ENCODE results near the gene SLAMF8.

Gene SLAMF8

DNA sequence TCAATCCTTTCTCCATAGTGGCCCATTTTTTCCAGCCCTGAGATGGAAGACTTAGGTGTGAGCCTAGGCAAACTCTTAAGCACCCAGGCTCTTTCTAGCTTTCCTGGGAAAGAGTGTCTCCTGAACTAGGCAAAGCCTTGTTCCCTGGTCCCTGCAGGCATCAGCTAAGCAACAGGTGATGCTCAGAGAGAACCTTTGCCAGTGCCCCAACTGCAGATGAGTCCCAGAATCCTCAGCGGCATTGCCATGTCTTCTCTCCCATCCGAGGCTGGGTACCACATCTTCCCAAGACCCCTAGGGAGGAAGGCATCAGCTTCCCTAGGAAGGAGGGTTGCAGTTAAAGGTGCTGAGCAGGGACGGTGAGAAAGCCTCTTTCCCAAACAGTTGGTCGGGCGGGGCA is 44.0 kb downstream of the SLAMF8 start:
- H3K27ac ChIP-seq (ENCODE audit: low read depth, low read length): no peak overlapping the region
- H3K27me3 ChIP-seq (ENCODE audit: insufficient read depth, low read length): no peaks in the 10 kb centered on the region
- no peaks in the 10 kb centered on the region for H3K79me2 ChIP-seq (ENCODE audit: control insufficient read depth, insufficient read depth, low read length, unreplicated experiment)
- H3K4me3 ChIP-seq (ENCODE audit: low read depth, low read length): no peak overlapping the region
- H3K4me1 ChIP-seq (ENCODE audit: control insufficient read depth, insufficient read depth, low read length, unreplicated experiment): peaks cover 20% of the 10 kb centered on the region
- H3K36me3 ChIP-seq (ENCODE audit: insufficient read depth, low read length): no peaks in the 10 kb centered on the region
- H2AFZ ChIP-seq (ENCODE audit: low read length, unreplicated experiment): no peak overlapping the region

DNA sequence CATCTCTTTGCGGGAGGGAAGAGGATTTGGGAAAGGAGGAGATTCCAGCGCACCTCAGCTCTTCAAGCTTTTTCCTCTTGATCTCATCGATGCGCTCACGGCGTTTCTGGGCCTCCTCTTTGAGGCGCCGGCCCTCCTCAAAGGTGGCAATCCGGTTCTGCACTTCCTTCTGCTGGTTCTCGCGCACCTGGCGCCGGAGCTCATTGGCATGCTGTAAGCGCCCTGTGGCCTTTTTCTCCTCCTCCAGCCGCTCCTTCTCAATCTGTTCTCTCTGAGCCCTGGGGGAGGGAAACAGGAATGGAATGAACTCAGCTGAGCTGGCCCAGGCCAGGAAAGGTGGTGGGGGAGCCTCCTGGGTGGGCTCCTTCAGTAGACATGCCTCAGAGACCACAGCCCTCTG is 46.2 kb downstream of the SLAMF8 start:
- Histone ChIP-seq H3K36me3 (ENCODE audit: insufficient read depth, low read length) (no peaks in the 10 kb centered on the region), H3K4me1 (ENCODE audit: control insufficient read depth, insufficient read depth, low read length, unreplicated experiment) (peaks cover 16% of the 10 kb centered on the region)

GRCh38 chr1:159873530-159874143 is 47.0 kb downstream of the SLAMF8 start:
- Histone ChIP-seq H3K79me2 (ENCODE audit: control insufficient read depth, insufficient read depth, low read length, unreplicated experiment) (no peaks in the 10 kb centered on the region), H3K27me3 (ENCODE audit: insufficient read depth, low read length) (no peaks in the 10 kb centered on the region), H2AFZ (ENCODE audit: low read length, unreplicated experiment) (no peak overlapping the region), H3K36me3 (ENCODE audit: insufficient read depth, low read length) (no peaks in the 10 kb centered on the region), H3K27ac (ENCODE audit: low read depth, low read length) (no peak overlapping the region), H3K4me1 (ENCODE audit: control insufficient read depth, insufficient read depth, low read length, unreplicated experiment) (peaks cover 14% of the 10 kb centered on the region), H3K4me3 (ENCODE audit: low read depth, low read length) (no peak overlapping the region)

More for the DNA sequence above, 46.2 kb downstream of the SLAMF8 start:
- H3K79me2 ChIP-seq (ENCODE audit: control insufficient read depth, insufficient read depth, low read length, unreplicated experiment): no peaks in the 10 kb centered on the region
- H3K27me3 ChIP-seq (ENCODE audit: insufficient read depth, low read length): no peaks in the 10 kb centered on the region
- H3K27ac ChIP-seq (ENCODE audit: low read depth, low read length): no peak overlapping the region
- H3K4me3 ChIP-seq (ENCODE audit: low read depth, low read length): no peak overlapping the region
- H2AFZ ChIP-seq (ENCODE audit: low read length, unreplicated experiment): no peak overlapping the region

GRCh38 chr1:159877695-159878444 is 51.2 kb downstream of the SLAMF8 start:
- no peaks in the 10 kb centered on the region for H3K36me3 ChIP-seq (ENCODE audit: insufficient read depth, low read length)
- no peaks in the 10 kb centered on the region for H3K79me2 ChIP-seq (ENCODE audit: control insufficient read depth, insufficient read depth, low read length, unreplicated experiment)
- peaks cover 40% of the 10 kb centered on the region for H3K4me1 ChIP-seq (ENCODE audit: control insufficient read depth, insufficient read depth, low read length, unreplicated experiment)
- H2AFZ ChIP-seq (ENCODE audit: low read length, unreplicated experiment): no peak overlapping the region
- no peak overlapping the region for H3K4me3 ChIP-seq (ENCODE audit: low read depth, low read length)
- H3K27ac ChIP-seq (ENCODE audit: low read depth, low read length): no peak overlapping the region
- H3K27me3 ChIP-seq (ENCODE audit: insufficient read depth, low read length): no peaks in the 10 kb centered on the region

DNA sequence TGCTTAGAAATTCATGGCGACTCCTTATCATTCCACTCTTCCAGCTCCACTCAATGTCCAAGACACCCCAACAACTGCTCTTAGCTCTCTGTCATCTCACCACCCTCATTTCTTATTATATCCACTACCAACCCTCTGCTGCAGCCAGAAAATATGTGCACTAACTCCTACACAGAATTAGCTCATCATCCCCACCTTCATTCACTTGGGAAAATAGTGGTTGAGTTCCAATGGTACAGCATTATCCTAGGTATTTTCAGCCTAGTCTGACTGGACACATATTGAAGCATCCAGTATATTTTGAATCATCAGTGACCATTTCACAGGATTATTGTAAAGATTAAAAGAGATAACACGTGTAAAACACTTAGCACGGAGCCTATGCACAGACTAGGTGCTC is 52.5 kb downstream of the SLAMF8 start:
- peaks cover 43% of the 10 kb centered on the region for H3K4me1 ChIP-seq (ENCODE audit: control insufficient read depth, insufficient read depth, low read length, unreplicated experiment)
- no peaks in the 10 kb centered on the region for H3K36me3 ChIP-seq (ENCODE audit: insufficient read depth, low read length)
- peak overlapping the region; percentile 94 for H3K27ac ChIP-seq (ENCODE audit: low read depth, low read length)
- H2AFZ ChIP-seq (ENCODE audit: low read length, unreplicated experiment): no peak overlapping the region
- no peak overlapping the region for H3K4me3 ChIP-seq (ENCODE audit: low read depth, low read length)
- no peaks in the 10 kb centered on the region for H3K79me2 ChIP-seq (ENCODE audit: control insufficient read depth, insufficient read depth, low read length, unreplicated experiment)
- H3K27me3 ChIP-seq (ENCODE audit: insufficient read depth, low read length): no peaks in the 10 kb centered on the region

GRCh38 chr1:159879977-159880376 is 53.3 kb downstream of the SLAMF8 start:
- H3K4me3 ChIP-seq (ENCODE audit: low read depth, low read length): peak overlapping the region; percentile 14; the same call in 1 of the 2 replicates
- no peaks in the 10 kb centered on the region for H3K27me3 ChIP-seq (ENCODE audit: insufficient read depth, low read length)
- H3K4me1 ChIP-seq (ENCODE audit: control insufficient read depth, insufficient read depth, low read length, unreplicated experiment): peaks cover 43% of the 10 kb centered on the region
- no peaks in the 10 kb centered on the region for H3K36me3 ChIP-seq (ENCODE audit: insufficient read depth, low read length)
- H3K27ac ChIP-seq (ENCODE audit: low read depth, low read length): peak overlapping the region; percentile 94
- no peaks in the 10 kb centered on the region for H3K79me2 ChIP-seq (ENCODE audit: control insufficient read depth, insufficient read depth, low read length, unreplicated experiment)
- H2AFZ ChIP-seq (ENCODE audit: low read length, unreplicated experiment): peak overlapping the region; percentile 49

DNA sequence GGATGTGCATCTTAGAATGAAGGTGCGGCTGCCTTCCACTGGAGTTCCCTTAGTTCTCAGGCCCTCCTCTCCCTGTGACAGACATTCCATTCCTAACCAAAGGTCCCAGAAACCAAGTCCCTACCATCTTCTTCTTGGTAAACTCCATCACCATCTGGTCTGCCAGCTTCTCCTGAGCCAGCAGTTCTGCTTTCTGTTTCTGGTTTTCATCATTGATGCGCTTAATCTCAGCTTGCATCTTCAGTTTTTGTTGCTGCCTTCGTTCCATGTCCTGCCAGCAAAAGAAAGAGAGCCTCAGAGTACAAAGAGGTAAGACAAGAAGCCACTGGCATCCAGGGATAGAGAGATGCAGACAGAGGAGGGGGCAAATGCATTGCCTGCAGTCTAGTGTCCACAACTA is 53.8 kb downstream of the SLAMF8 start:
- Histone ChIP-seq H3K4me1 (ENCODE audit: control insufficient read depth, insufficient read depth, low read length, unreplicated experiment) (peaks cover 43% of the 10 kb centered on the region), H3K4me3 (ENCODE audit: low read depth, low read length) (peak overlapping the region; percentile 4; the same call in 1 of the 2 replicates), H3K27ac (ENCODE audit: low read depth, low read length) (peak overlapping the region; percentile 94), H3K36me3 (ENCODE audit: insufficient read depth, low read length) (no peaks in the 10 kb centered on the region), H2AFZ (ENCODE audit: low read length, unreplicated experiment) (peak overlapping the region; percentile 49), H3K27me3 (ENCODE audit: insufficient read depth, low read length) (no peaks in the 10 kb centered on the region), H3K79me2 (ENCODE audit: control insufficient read depth, insufficient read depth, low read length, unreplicated experiment) (no peaks in the 10 kb centered on the region)

DNA sequence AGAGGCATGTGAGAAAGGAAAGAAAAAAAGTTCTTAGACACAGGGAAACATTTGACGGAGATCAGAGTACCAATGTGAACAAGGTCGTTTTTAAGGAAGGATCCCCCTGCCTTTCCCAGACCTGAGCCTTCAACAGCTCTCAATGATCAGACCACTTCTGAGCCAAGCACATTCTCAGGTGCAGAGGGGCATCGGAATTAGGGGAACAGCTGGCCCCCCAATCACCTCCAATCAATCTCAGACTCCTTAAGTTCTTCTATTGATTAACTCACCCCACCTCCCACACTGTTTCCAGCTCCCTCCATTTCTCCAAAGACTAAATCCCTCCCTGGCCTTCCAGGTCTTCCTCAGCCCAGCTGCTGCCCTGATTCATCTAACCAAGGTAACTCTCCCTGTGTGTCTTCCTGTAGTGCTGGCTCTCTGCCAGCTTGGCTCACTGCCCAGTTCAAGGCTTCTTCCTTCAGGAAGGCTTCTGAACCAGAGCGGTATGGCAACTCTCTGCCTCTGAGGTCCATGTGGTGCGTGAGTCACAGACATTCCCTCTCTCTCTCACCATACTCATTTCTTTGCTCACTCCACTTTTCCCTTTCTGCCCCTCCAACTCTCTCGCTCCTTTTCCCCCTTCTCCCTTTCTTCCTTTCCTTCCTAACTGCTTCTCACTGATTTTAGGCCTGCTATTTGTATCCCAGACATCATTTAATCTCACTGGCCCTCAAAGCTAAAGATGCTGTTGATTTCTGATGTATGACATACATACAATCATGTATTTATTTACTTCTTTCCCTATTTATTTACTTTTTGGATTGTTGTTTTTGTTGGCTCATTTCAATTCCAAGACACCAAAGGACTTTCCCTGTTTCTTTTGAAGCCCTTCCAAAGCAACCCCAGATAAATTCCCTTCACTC is 55.2 kb downstream of the SLAMF8 start:
- Histone ChIP-seq H3K27me3 (ENCODE audit: insufficient read depth, low read length) (no peaks in the 10 kb centered on the region), H3K79me2 (ENCODE audit: control insufficient read depth, insufficient read depth, low read length, unreplicated experiment) (no peaks in the 10 kb centered on the region), H3K4me3 (ENCODE audit: low read depth, low read length) (peak overlapping the region; percentile 19; the same call in 1 of the 2 replicates), H3K27ac (ENCODE audit: low read depth, low read length) (peak overlapping the region; percentile 94), H3K4me1 (ENCODE audit: control insufficient read depth, insufficient read depth, low read length, unreplicated experiment) (peaks cover 43% of the 10 kb centered on the region), H2AFZ (ENCODE audit: low read length, unreplicated experiment) (no peak overlapping the region), H3K36me3 (ENCODE audit: insufficient read depth, low read length) (no peaks in the 10 kb centered on the region)

GRCh38 chr1:159882527-159882862 is 55.8 kb downstream of the SLAMF8 start:
- H3K36me3 ChIP-seq (ENCODE audit: insufficient read depth, low read length): no peaks in the 10 kb centered on the region
- no peaks in the 10 kb centered on the region for H3K79me2 ChIP-seq (ENCODE audit: control insufficient read depth, insufficient read depth, low read length, unreplicated experiment)
- no peaks in the 10 kb centered on the region for H3K27me3 ChIP-seq (ENCODE audit: insufficient read depth, low read length)
- no peak overlapping the region for H2AFZ ChIP-seq (ENCODE audit: low read length, unreplicated experiment)
- H3K4me1 ChIP-seq (ENCODE audit: control insufficient read depth, insufficient read depth, low read length, unreplicated experiment): peaks cover 43% of the 10 kb centered on the region
- H3K27ac ChIP-seq (ENCODE audit: low read depth, low read length): peak overlapping the region; percentile 94
- H3K4me3 ChIP-seq (ENCODE audit: low read depth, low read length): no peak overlapping the region

DNA sequence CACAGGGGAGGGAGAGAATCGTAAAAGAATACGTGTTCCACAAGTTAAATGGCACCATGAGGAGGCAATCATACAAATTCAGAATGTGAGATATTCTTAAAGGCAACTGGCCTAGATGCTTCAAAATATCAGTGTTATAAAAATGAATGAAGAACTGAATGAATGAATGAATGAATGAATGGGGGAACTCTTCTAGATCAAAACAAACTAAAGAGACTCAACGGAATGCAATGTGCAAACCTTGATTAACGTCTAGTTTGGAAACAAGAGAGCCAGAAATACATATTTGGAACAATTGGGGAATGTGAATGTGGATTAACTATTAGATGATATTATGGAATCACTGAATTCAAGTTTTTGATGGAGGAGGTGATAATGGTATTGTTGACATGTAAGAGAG is 56.5 kb downstream of the SLAMF8 start:
- Histone ChIP-seq H3K27me3 (ENCODE audit: insufficient read depth, low read length) (no peaks in the 10 kb centered on the region), H3K4me3 (ENCODE audit: low read depth, low read length) (no peak overlapping the region), H3K27ac (ENCODE audit: low read depth, low read length) (peak overlapping the region; percentile 94), H3K79me2 (ENCODE audit: control insufficient read depth, insufficient read depth, low read length, unreplicated experiment) (no peaks in the 10 kb centered on the region), H3K4me1 (ENCODE audit: control insufficient read depth, insufficient read depth, low read length, unreplicated experiment) (peaks cover 43% of the 10 kb centered on the region), H3K36me3 (ENCODE audit: insufficient read depth, low read length) (no peaks in the 10 kb centered on the region), H2AFZ (ENCODE audit: low read length, unreplicated experiment) (no peak overlapping the region)

Measured in ACC112 (cell line).